ENCODE data around the gene FER1L5.
A peak's percentile ranks its signal among the peaks of the same experiment; 100 is the strongest.

FER1L5 gene

GRCh38 chr2:96727431-96727830 is 84.9 kb downstream of the FER1L5 start:
- TF ChIP-seq POLR2AphosphoS5 (IDR thresholded peaks at IDR 0.05; ENCODE audit: low read depth) (no peak), GABPA (IDR thresholded peaks at IDR 0.05; ENCODE audit: low read depth) (no peak), SPI1 (IDR thresholded peaks at IDR 0.05; ENCODE audit: borderline replicate concordance, low read depth) (no peak), CTCF (IDR thresholded peaks at IDR 0.05; ENCODE audit: insufficient read depth, low read length) (no peak), REST (IDR thresholded peaks at IDR 0.05; ENCODE audit: insufficient replicate concordance, low read depth) (no peak)
- Histone ChIP-seq H3K4me3 (replicated peaks; ENCODE audit: insufficient read depth, low read length) (no peak overlapping the region), H3K27ac (replicated peaks) (peak overlapping the region; percentile 40), H3K27me3 (ENCODE audit: insufficient read depth, poor library complexity, severe bottlenecking) (no peaks in the 10 kb centered on the region)
- peak in 1 of 2 experiments; percentile 47 for DNase-seq (ENCODE audit: low read depth in 1 of 2, low spot score in 1 of 2)

GRCh38 chr2:96729748-96730147 is 87.2 kb downstream of the FER1L5 start:
- DNase-seq (ENCODE audit: low read depth in 1 of 2, low spot score in 1 of 2): no peak
- TF ChIP-seq GABPA (IDR thresholded peaks at IDR 0.05; ENCODE audit: low read depth) (no peak), POLR2AphosphoS5 (IDR thresholded peaks at IDR 0.05; ENCODE audit: low read depth) (no peak), SPI1 (IDR thresholded peaks at IDR 0.05; ENCODE audit: borderline replicate concordance, low read depth) (no peak), CTCF (IDR thresholded peaks at IDR 0.05; ENCODE audit: insufficient read depth, low read length) (no peak), REST (IDR thresholded peaks at IDR 0.05; ENCODE audit: insufficient replicate concordance, low read depth) (no peak)
- H3K4me3 ChIP-seq (replicated peaks; ENCODE audit: insufficient read depth, low read length): no peak overlapping the region
- H3K27ac ChIP-seq (replicated peaks): no peak overlapping the region
- no peaks in the 10 kb centered on the region for H3K27me3 ChIP-seq (ENCODE audit: insufficient read depth, poor library complexity, severe bottlenecking)

- Histone ChIP-seq H3K27ac (replicated peaks) (no peak overlapping the region), H3K4me3 (replicated peaks; ENCODE audit: insufficient read depth, low read length) (no peak overlapping the region), H3K27me3 (ENCODE audit: insufficient read depth, poor library complexity, severe bottlenecking) (no peaks in the 10 kb centered on the region)
- TF ChIP-seq CTCF (IDR thresholded peaks at IDR 0.05; ENCODE audit: insufficient read depth, low read length) (no peak), SPI1 (IDR thresholded peaks at IDR 0.05; ENCODE audit: borderline replicate concordance, low read depth) (no peak), POLR2AphosphoS5 (IDR thresholded peaks at IDR 0.05; ENCODE audit: low read depth) (no peak), REST (IDR thresholded peaks at IDR 0.05; ENCODE audit: insufficient replicate concordance, low read depth) (no peak), GABPA (IDR thresholded peaks at IDR 0.05; ENCODE audit: low read depth) (no peak)
- no peak for DNase-seq (ENCODE audit: low read depth in 1 of 2, low spot score in 1 of 2)
These were observed 87.6 kb downstream of the FER1L5 start for GRCh38 chr2:96730212-96730611.

Data from HL-60 (cell line).